GM18517 (cell line): ENCODE results near the gene KCNRG.
"Not testable (repeated sequence)": the region's sequence is repeated elsewhere in the genome, so short reads cannot be mapped to it uniquely, and the experiment has no call there.

Source experiments
- ATAC-seq: cut with Tn5 transposase; IDR thresholded peaks from one replicate; pipeline ENCODE4 v1.9.1; 2021; ENCODE audit warnings: mild to moderate bottlenecking, moderate library complexity; ENCODE audit not compliant: unreplicated experiment

The KCNRG gene

GRCh38 chr13:50006426-50007135, 8.7 kb upstream of the KCNRG start:
- no peak for ATAC-seq

DNA sequence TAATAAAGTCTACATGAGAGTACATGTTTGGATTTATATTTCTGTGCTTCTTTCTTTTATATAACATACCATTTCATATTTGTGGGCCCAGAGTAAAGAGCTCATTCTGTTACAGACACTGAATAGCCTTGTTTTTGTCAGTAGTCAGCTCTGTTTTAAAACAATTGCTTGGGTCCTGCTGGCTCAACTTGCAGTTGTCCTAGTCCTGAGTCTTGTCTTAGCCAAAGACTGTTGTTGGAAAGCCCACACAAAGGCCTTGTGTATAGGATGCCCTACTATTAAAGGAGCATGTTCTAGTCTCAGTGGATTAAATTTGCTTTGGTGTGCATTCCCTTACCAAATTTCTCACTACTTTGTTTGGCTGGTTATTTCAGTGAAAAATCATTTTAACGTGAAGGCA, 3.8 kb upstream of the KCNRG start:
- ATAC-seq: no peak

DNA sequence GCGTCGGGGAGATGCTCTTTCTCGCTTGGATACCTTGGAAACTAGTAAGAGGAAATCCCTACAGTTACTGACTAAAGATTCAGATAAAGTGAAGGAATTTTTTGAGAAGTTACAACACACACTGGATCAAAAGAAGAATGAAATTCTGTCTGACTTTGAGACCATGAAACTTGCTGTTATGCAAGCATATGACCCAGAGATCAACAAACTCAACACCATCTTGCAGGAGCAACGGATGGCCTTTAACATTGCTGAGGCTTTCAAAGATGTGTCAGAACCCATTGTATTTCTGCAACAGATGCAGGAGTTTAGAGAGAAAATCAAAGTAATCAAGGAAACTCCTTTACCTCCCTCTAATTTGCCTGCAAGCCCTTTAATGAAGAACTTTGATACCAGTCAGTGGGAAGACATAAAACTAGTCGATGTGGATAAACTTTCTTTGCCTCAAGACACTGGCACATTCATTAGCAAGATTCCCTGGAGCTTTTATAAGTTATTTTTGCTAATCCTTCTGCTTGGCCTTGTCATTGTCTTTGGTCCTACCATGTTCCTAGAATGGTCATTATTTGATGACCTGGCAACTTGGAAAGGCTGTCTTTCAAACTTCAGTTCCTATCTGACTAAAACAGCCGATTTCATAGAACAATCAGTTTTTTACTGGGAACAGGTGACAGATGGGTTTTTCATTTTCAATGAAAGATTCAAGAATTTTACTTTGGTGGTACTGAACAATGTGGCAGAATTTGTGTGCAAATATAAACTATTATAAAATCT, 2.7 kb upstream of the KCNRG start:
- ATAC-seq: no peak

- ATAC-seq: no peak
These were observed 858 bp upstream of the KCNRG start for GRCh38 chr13:50014386-50014785.

- no peak for ATAC-seq
These were observed 506 bp downstream of the KCNRG start for GRCh38 chr13:50015750-50016149.

GRCh38 chr13:50016444-50016843, 1.2 kb downstream of the KCNRG start:
- no peak for ATAC-seq

DNA sequence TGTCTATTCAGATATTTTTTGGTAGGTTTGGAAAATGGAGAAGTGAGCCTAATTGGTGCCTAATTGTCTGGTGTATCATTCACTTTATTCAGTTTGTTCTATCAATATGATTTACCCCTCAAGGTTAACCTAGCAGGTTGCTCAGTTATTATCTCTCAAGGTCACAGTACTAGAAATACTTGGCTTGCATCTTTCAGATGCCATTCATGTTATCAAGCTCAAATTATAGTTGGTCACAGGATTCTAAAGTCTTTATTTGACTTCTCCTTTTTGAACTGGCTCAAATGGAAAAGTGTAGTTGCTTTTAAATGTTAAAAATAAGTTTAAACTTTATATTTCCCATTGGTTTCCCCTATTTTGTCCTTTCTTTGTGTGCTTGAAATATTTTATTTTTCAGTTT, 2.6 kb downstream of the KCNRG start:
- no peak for ATAC-seq

DNA sequence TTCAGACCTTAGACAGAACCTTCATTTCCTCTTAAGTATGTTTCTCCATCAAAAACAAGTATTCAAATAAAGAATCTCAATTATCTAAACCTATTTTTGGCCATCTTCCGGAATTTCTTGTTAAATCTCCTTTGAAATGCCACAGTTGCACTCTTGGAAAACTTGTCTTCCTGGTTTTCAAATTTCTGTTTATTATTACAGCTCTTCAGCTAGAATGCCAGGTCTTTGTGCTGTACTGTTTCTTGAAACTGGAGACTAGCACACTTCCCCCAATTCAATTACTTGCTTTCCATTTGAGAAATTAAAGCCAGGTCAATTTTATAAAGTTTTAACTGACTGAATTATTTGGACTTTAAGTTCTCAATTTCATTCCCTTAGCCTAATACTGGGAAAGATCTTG, 10.2 kb downstream of the KCNRG start:
- ATAC-seq: no peak

- ATAC-seq: peak; percentile 95
These were observed 11.7 kb downstream of the KCNRG start for GRCh38 chr13:50026788-50027473.

DNA sequence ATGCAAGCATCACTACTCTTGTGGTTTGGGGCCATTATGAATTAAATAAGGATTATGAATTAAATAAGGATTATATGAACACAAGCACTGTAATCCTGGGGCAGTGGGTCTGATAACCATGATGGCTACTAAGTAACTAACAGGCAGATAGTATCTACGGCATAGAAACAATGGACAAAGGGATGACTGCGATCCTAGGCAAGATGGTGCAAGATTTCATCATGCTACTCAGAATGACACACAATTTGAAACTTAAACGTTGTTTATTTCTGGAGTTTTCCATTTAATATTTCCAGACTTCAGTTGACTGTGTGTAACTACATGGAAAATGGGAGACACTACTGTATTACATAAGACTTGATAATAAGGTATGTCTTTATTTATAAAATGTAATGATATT, 15.1 kb downstream of the KCNRG start:
- no peak for ATAC-seq

DNA sequence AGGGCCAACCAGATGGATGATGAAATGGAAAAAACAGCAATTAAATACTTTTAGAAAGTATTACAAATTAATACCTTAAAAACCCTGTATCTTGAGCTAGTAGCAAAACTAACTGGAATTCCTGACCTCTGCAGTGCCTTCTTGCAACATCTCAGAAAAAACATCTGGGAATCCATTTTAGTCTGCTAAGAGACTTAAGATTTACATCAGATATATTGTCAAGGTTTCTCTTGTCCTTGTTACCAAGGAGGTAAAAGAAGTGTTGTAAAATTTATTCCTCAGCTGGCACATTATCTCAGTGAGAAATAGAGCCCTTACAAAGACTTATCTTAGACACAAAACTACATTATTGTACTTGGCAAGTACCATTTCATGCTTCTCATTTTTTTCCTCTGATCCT, 18.5 kb downstream of the KCNRG start:
- no peak for ATAC-seq

DNA sequence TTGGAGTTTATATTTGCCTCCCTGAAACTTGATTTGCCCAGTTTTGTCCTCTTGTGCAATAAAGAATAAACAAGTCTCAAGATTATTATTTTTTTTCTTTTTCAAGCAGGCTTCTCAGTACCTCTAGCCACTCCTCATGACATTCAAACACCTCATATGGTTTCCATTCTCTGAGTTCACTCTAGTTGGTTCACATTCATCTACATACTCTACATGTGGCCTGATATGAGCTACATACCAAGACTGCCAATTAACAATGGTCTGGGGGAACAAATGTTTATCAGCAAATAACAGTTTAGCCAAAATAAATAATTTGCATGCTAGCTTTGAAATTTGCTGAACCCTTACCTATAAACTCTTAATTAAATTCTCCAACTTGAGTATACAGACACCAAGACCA, 22.5 kb downstream of the KCNRG start:
- ATAC-seq: no peak

DNA sequence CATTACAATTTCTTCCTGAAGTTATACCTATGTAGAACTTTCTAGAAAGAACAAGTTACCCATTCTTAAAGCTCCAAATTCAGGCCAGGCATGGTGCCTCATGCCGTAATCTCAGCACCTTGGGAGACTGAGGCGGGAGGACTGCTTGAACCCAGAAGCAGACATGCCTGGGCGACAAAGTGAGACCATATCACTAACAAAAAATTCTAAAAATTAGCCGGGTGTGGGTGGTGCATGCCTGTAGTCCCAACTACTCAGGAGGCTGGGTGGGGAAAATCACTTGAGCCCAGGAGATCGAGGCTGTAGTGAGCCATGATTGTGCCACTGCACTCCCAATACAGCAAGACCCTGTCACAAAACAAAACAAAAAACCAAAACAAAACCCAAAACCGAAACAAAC, 23.0 kb downstream of the KCNRG start:
- no peak for ATAC-seq

GRCh38 chr13:50052478-50052877, 37.2 kb downstream of the KCNRG start:
- no peak for ATAC-seq

DNA sequence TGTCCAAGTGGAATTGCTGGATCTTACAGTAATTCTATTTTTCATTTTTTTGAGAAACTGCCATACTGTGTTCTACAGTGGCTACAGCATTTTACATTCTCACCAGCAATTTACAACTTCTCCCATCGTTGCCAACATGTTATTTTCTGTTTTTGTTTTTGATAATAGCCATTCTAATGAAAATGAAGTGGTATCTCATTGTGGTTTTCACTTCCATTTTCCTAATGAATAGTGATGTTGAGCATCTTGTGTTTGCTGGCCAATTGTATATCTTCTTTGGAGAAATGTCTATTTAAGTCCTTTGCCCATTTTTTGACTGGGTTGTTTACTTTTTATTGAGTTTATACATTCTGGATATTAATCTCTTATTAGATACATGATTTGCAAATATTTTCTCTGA, 38.6 kb downstream of the KCNRG start:
- ATAC-seq: no peak

DNA sequence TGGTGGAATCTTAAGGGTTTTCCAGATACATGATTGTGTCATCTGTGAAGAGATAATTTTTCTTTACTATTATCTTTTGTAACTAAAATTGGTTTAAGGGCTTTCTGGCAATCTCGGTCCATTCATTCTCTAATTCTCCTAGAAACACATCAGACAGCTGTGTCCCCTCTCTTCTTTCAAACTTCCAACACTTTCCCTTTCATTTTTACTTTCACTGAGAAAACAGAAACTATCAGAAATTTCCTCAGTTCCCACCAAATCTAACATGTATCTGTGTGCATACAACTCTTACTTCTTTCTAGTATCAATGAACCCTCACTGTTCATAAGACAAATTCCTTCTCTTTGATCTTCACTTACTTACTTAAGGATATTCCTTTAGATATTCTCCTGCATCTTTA, 40.2 kb downstream of the KCNRG start:
- no peak for ATAC-seq

DNA sequence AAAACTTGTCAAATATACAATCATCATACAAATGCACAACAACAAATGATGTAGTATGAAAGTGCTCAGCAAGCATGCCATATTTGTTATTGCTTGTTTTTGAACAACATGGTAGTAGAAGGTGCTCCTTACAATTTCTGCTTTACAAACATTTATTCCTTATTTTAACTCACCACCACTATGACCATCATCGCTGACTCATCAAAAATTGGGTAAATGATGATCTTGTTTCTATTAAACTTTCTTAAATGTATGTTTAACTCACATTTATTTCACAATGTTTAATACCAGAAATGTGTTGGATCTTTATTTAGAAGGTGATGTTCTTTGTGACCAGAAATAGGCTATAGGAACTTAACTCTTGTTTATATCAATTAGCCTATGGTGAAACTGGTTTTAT, 45.5 kb downstream of the KCNRG start:
- ATAC-seq: no peak

- ATAC-seq: not testable (repeated sequence)
These were observed 47.1 kb downstream of the KCNRG start for GRCh38 chr13:50062336-50062735.

DNA sequence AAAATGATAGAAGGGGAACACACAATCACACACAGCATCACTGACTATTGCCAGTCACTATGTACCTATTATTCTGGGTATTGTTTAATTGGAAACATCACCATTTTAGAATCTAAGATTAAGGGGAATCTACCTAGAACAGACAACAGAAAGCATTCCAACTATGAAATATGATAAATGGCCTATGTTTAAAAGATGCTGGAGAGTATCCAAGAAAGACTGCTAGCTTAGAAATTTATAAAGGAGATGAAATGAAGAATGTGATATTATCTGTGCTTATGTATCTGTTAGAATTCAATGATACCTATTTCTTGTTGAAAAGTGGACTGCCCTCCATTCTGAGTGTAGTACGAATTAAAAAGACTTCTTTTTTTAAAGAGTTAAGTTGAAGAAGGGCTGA, 50.5 kb downstream of the KCNRG start:
- ATAC-seq: no peak

DNA sequence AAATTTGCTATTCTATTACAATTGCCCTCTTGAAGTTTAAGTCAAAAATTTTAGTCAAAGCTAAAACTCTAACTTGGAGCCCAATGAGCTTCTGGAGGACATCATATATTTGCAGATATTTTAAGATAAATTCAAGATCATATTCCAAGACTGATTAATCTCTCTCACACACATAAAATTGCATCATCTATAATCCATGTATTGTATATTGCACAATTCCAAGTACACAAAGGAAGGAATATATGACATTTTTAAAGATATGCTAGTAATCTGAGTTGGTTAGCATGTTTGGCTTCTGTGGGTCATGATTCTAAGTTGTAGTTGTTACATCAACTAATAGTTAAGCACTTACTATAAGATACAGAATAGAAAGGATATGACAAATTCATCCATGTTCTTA, 53.3 kb downstream of the KCNRG start:
- ATAC-seq: no peak

GRCh38 chr13:50069261-50069660, 54.0 kb downstream of the KCNRG start:
- no peak for ATAC-seq

- ATAC-seq: no peak
These were observed 54.9 kb downstream of the KCNRG start for GRCh38 chr13:50070186-50070585.
